ENCODE measurements around the gene ANKRD35. TPM values are rescaled to one million over a fixed set of nuclear protein-coding genes. Genes with fewer than 3 reads are reported as not detected.
A peak's percentile ranks its signal among the peaks of the same experiment; 100 is the strongest.
"Not testable (repeated sequence)": the region's sequence is repeated elsewhere in the genome, so short reads cannot be mapped to it uniquely, and the experiment has no call there.

ANKRD35 gene, protein sequence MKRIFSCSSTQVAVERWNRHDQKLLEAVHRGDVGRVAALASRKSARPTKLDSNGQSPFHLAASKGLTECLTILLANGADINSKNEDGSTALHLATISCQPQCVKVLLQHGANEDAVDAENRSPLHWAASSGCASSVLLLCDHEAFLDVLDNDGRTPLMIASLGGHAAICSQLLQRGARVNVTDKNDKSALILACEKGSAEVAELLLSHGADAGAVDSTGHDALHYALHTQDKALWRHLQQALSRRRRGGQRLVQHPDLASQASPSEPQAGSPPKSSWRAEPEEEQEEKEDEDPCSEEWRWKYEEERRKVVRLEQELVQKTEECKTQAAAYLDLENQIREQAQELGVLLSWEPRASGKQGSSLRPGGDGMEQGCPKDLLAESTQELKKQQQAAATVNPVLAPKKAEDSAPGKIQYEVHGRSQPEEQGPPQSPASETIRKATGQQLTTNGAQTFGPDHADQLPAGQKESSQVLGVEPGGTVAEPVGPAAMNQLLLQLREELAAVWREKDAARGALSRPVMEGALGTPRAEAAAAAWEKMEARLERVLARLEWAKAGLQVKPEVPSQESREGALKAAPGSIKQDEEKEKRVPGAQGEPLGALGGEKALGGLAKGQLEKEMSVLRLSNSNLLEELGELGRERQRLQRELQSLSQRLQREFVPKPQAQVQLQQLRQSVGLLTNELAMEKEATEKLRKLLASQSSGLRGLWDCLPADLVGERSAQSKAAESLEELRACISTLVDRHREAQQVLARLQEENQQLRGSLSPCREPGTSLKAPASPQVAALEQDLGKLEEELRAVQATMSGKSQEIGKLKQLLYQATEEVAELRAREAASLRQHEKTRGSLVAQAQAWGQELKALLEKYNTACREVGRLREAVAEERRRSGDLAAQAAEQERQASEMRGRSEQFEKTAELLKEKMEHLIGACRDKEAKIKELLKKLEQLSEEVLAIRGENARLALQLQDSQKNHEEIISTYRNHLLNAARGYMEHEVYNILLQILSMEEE
- 0.93 TPM for polyA plus RNA-seq
- long read RNA-seq, donor 1: 0 reads
- long read RNA-seq, donor 2: 0 reads
- long read RNA-seq, donor 3: 0 reads
- long read RNA-seq, donor 4: 0 reads
- long read RNA-seq, donor 5: 0 reads
- long read RNA-seq, donor 6: 0 reads
- long read RNA-seq, donor 7, partial matches to known transcripts: 7 of 7 reads
- long read RNA-seq, donor 7, other reads (novel, unspliced or antisense): 0 of 7 reads
- long read RNA-seq, donor 8, partial matches to known transcripts: 5 of 5 reads
- long read RNA-seq, donor 8, other reads (novel, unspliced or antisense): 0 of 5 reads
- long read RNA-seq, donor 9: 0 reads
- long read RNA-seq, donor 10: 0 reads
- long read RNA-seq, donor 11: 0 reads

DNA sequence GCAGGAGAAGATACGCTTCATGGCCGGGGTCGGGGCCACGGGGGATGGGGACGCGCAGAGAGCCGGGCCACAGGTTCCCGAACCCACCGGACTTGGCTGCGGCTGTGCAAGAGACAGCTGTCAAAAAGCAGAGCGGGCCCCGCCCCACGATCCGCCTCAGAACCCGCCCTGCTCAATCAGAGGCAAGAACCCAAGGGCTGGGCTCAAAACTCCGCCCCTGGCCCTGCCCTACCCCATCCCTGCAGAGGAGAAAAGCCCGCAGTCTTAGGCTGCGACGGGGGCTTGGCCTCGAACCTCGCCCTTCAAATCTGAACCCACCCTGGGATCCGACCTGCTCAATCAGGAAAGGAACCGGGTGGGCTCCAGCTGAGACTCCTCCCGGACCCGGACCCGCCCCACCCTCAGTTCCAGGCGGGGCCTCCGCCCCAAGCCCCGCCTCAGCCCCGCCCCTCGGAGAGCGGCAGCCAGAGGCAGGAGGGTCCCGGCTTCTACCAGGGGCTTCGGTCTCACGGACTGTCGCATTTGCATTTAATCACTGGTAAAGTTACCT is at the start of gene ANKRD35:
Gene ANKRD35 (minus strand): TSS at position 129 of the 550 bp plus-strand sequence. CDS start 108 bp downstream, at position 21.
- no peaks in the 10 kb centered on the region for H3K36me3 ChIP-seq (ENCODE audit: control insufficient read depth, insufficient read depth, low read length)
- peak; percentile 45 to 77 for DNase-seq
- no CpG with 5 or more reads among the region's 36 CpGs for WGBS (ENCODE audit: insufficient coverage, low lambda C conversion rate)
- no peaks in the 10 kb centered on the region for H3K9me3 ChIP-seq (ENCODE audit: control insufficient read depth, low read depth, low read length)
- peak within 1 kb of the TSS; percentile 56 for H3K4me3 ChIP-seq (ENCODE audit: low read length)
- no peaks in the 10 kb centered on the region for H3K4me1 ChIP-seq (ENCODE audit: control insufficient read depth, insufficient read depth, low read length)
- H3K27me3 ChIP-seq (ENCODE audit: control insufficient read depth, insufficient read depth, low read length): peaks cover 17% of the 10 kb centered on the region
- H3K27ac ChIP-seq (ENCODE audit: low read length): no peak within 1 kb of the TSS

DNA sequence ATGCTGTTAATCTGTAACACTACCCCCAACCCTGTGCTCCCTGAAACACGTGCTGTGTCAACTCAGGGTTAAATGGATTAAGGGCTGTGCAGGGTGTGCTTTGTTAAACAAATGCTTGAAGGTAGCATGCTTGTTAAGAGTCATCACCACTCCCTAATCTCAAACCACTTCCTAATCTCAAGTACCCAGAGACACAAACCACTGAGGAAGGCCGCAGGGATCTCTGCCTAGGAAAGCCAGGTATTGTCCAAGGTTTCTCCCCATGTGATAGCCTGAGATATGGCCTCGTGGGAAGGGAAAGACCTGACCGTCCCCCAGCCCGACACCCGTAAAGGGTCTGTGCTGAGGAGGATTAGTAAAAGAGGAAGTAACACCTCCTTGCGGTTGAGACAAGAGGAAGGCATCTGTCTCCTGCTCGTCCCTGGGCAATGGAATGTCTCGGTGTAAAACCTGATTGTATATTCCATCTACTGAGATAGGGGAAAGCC is 46.9 kb upstream of the ANKRD35 start:
- not testable (repeated sequence) for H3K27ac ChIP-seq (ENCODE audit: low read length); H3K4me1 ChIP-seq (ENCODE audit: control insufficient read depth, insufficient read depth, low read length); H3K27me3 ChIP-seq (ENCODE audit: control insufficient read depth, insufficient read depth, low read length); H3K9me3 ChIP-seq (ENCODE audit: control insufficient read depth, low read depth, low read length); DNase-seq; H3K4me3 ChIP-seq (ENCODE audit: low read length); H3K36me3 ChIP-seq (ENCODE audit: control insufficient read depth, insufficient read depth, low read length)
- no CpG with 5 or more reads among the region's 9 CpGs for WGBS (ENCODE audit: insufficient coverage, low lambda C conversion rate)

DNA sequence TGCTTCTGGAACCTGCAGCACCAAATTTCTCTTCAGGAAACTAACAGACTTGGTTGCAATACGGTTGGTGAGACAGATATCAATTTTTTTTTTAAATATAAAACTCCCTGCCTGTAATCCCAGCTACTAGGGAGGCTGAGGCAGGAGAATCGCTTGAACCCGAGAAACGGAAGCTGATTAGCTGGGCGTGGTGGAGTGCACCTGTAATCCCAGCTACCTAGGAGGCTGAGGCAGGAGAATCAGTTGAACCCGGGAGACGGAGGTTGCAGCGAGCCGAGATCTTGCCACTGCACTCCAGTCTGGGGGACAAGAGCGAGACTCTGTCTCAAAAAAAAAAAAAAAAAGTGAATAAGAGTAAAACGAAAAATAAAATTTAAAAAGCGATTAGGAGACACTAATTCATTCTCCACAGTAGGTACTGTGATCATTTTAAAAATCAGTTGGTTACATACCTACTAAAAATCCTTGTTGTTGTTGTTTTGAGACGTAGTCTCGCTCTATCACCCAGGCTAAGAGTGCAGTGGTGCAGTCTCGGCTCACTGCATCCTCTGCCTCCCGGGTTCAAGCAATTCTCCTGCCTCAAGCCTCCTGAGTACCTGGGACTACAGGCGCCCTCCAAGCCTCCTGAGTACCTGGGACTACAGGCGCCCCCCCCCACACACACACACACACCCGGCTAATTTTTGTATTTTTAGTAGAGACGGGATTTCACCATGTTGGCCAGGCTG is 42.4 kb upstream of the ANKRD35 start:
- 60% methylated on average over 2 of the region's 20 CpGs for WGBS (ENCODE audit: insufficient coverage, low lambda C conversion rate)
- Histone ChIP-seq H3K4me3 (ENCODE audit: low read length) (peak overlapping the region; percentile 87), H3K9me3 (ENCODE audit: control insufficient read depth, low read depth, low read length) (no peaks in the 10 kb centered on the region), H3K27ac (ENCODE audit: low read length) (peak overlapping the region; percentile 79), H3K4me1 (ENCODE audit: control insufficient read depth, insufficient read depth, low read length) (peaks cover 2% of the 10 kb centered on the region), H3K27me3 (ENCODE audit: control insufficient read depth, insufficient read depth, low read length) (no peaks in the 10 kb centered on the region), H3K36me3 (ENCODE audit: control insufficient read depth, insufficient read depth, low read length) (peaks cover 11% of the 10 kb centered on the region)
- no peak for DNase-seq

DNA sequence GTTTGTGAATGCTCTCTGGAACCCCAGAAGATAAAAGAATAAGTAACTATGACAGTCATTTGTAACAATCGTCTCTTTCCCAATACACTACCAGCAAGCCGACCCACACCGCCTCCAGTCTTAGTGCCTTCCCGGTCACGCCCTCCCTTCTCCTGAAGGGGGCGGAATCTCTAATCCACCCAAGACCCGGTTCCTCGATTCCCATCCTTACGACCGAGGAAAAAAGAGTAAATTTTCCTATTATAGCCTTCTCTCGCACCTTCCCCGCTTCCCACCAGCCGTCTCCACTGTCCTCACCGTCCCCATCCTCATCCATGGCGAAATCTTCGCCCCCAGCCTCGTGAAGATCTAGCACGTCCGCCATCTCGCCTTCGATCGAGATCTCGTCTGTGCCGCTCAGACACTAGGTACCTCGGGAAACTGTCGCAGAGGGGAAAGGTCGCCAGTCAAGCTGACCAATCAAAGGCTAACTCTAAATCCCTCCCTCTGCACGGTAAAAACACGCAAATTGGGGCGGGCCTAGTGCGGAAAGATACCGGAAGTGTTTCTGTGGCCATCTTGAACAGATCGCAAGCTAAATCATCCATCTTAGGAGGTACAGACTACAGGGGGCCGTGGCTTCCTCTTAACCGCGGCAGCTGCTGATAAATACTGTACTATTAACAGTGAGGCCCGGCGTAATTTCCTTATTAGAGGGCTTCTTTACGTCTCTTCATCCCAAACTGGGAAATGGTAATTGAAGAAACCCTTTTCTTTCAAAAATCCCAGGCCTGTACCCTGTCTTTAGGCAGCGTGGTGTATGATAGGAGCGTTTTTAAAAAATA is 41.6 kb upstream of the ANKRD35 start, which contains the start of gene RBM8A:
Gene RBM8A (minus strand): TSS at position 422 of the 824 bp plus-strand sequence. CDS start 58 bp downstream, at position 364.
- peak; percentile 99 for DNase-seq
- WGBS (ENCODE audit: insufficient coverage, low lambda C conversion rate): no CpG with 5 or more reads among the region's 41 CpGs
- Histone ChIP-seq H3K27ac (ENCODE audit: low read length) (peak within 1 kb of the TSS; percentile 79), H3K4me1 (ENCODE audit: control insufficient read depth, insufficient read depth, low read length) (peaks cover 2% of the 10 kb centered on the region), H3K9me3 (ENCODE audit: control insufficient read depth, low read depth, low read length) (no peaks in the 10 kb centered on the region), H3K36me3 (ENCODE audit: control insufficient read depth, insufficient read depth, low read length) (peaks cover 13% of the 10 kb centered on the region), H3K4me3 (ENCODE audit: low read length) (peak within 1 kb of the TSS; percentile 87), H3K27me3 (ENCODE audit: control insufficient read depth, insufficient read depth, low read length) (no peaks in the 10 kb centered on the region)

- peaks cover 13% of the 10 kb centered on the region for H3K36me3 ChIP-seq (ENCODE audit: control insufficient read depth, insufficient read depth, low read length)
- H3K27ac ChIP-seq (ENCODE audit: low read length): peak overlapping the region; percentile 79
- H3K4me1 ChIP-seq (ENCODE audit: control insufficient read depth, insufficient read depth, low read length): peaks cover 2% of the 10 kb centered on the region
- DNase-seq: no peak
- H3K4me3 ChIP-seq (ENCODE audit: low read length): peak overlapping the region; percentile 87
- no peaks in the 10 kb centered on the region for H3K27me3 ChIP-seq (ENCODE audit: control insufficient read depth, insufficient read depth, low read length)
- 0% methylated on average over 4 of the region's 19 CpGs for WGBS (ENCODE audit: insufficient coverage, low lambda C conversion rate)
- no peaks in the 10 kb centered on the region for H3K9me3 ChIP-seq (ENCODE audit: control insufficient read depth, low read depth, low read length)
Observed at GRCh38 chr1:145926686-145927062, 41.0 kb upstream of the ANKRD35 start.

DNA sequence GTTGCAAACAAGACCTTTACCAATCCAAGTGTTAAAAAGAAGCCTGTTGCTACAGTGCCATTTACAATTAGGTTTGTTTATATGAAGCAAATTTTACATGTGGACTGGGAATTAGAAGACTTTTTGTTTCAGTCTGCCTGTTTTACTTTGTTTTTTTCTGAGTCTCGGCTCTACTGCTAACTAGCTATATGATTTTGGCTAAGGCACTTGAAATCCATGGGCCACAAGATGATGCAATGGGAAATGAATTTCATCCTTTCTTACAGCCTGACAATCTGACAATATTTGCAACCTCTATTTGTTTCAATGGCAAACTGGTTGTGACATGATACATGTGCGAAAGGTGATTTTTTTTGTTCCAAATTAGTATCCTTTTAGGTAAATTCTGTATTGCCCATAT is 36.6 kb upstream of the ANKRD35 start:
- H3K27ac ChIP-seq (ENCODE audit: low read length): no peak overlapping the region

GRCh38 chr1:145920297-145920696 is 34.6 kb upstream of the ANKRD35 start:
- H3K36me3 ChIP-seq (ENCODE audit: control insufficient read depth, insufficient read depth, low read length): peaks cover 13% of the 10 kb centered on the region
- WGBS (ENCODE audit: insufficient coverage, low lambda C conversion rate): no CpG with 5 or more reads among the region's 4 CpGs
- H3K4me1 ChIP-seq (ENCODE audit: control insufficient read depth, insufficient read depth, low read length); H3K27me3 ChIP-seq (ENCODE audit: control insufficient read depth, insufficient read depth, low read length); DNase-seq; H3K9me3 ChIP-seq (ENCODE audit: control insufficient read depth, low read depth, low read length); H3K27ac ChIP-seq (ENCODE audit: low read length); H3K4me3 ChIP-seq (ENCODE audit: low read length): not testable (repeated sequence)

More for the DNA sequence above, 36.6 kb upstream of the ANKRD35 start:
- Histone ChIP-seq H3K27me3 (ENCODE audit: control insufficient read depth, insufficient read depth, low read length) (no peaks in the 10 kb centered on the region), H3K9me3 (ENCODE audit: control insufficient read depth, low read depth, low read length) (no peaks in the 10 kb centered on the region), H3K4me1 (ENCODE audit: control insufficient read depth, insufficient read depth, low read length) (peaks cover 9% of the 10 kb centered on the region), H3K36me3 (ENCODE audit: control insufficient read depth, insufficient read depth, low read length) (peaks cover 13% of the 10 kb centered on the region), H3K4me3 (ENCODE audit: low read length) (no peak overlapping the region)
- DNase-seq: no peak
- WGBS (ENCODE audit: insufficient coverage, low lambda C conversion rate): 100% methylated on average over 2 of the region's 2 CpGs

DNA sequence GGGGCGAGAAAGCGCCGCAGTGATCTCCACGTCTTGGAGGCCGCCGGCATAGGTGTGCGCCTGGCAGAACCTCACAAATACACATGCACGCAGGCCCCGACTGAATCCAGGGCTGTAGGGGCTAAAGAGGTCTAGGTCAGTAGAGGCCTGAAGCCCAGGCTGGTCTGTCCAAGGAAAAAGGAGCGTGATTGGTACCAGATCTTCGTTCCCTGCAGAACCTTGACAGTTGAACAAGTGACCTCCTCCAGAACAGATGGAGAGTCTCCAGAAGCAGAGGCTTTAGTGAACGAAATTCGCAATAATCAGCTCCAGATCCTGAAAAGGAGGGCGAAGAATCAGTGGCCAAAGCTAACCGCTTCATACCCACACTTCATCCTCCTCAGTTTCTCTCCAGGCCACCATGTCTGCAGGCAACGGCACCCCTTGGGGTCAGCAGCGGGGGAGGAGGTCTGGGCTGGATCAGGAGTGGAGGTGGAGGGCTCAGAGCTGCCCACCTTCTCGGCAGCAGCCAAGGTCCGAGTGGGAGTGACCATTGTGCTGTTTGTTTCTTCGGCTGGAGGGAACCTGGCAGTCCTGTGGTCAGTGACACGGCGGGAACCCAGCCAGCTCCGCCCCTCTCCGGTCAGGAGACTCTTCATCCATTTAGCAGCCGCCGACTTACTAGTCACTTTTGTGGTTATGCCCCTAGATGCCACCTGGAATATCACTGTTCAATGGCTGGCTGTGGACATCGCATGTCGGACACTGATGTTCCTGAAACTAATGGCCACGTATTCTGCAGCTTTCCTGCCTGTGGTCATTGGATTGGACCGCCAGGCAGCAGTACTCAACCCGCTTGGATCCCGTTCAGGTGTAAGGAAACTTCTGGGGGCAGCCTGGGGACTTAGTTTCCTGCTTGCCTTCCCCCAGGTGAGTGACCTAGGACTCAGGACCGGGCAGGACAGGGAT is 33.6 kb upstream of the ANKRD35 start:
- Histone ChIP-seq H3K27ac (ENCODE audit: low read length) (peak overlapping the region; percentile 91), H3K36me3 (ENCODE audit: control insufficient read depth, insufficient read depth, low read length) (peaks cover 13% of the 10 kb centered on the region), H3K9me3 (ENCODE audit: control insufficient read depth, low read depth, low read length) (no peaks in the 10 kb centered on the region), H3K27me3 (ENCODE audit: control insufficient read depth, insufficient read depth, low read length) (no peaks in the 10 kb centered on the region), H3K4me1 (ENCODE audit: control insufficient read depth, insufficient read depth, low read length) (peaks cover 9% of the 10 kb centered on the region), H3K4me3 (ENCODE audit: low read length) (peak overlapping the region; percentile 88)
- no CpG with 5 or more reads among the region's 33 CpGs for WGBS (ENCODE audit: insufficient coverage, low lambda C conversion rate)
- DNase-seq: peak; percentile 29 to 67
